Right lobe of liver (tissue), 6 donors: ENCODE data around the gene PTPRT. TPM values are rescaled to one million over a fixed set of nuclear protein-coding genes. Genes with fewer than 3 reads are reported as not detected.

ENCODE experiments used
- ATAC-seq, 4 donors: fragments of 200-7000 bp; cut with Tn5 transposase; one replicate each; pipeline ENCODE4 v1.9.1; 2020; ENCODE audit warnings: mild to moderate bottlenecking in 4 of 4, moderate library complexity in 4 of 4
- DNase-seq, 3 donors: peaks; one replicate each; pipeline ENCODE4 v3.0.0-alpha.2; 2020
- H3K27ac ChIP-seq, 3 donors: fragments of 200-600 bp; one replicate each; pipeline ENCODE4 v1.8.0; 2022
- H3K27me3 ChIP-seq, 2 donors: fragments of 200-600 bp; one replicate each; pipeline ENCODE4 v1.8.0; 2022
- H3K36me3 ChIP-seq, 4 donors: fragments of 200-600 bp; sonication (generic) in 1 of 4; one replicate each; pipeline versions ENCODE4 v1.5.1 to v1.8.0; 2017 to 2022; ENCODE audit warnings: control low read depth in 1 of 4
- H3K4me1 ChIP-seq, 4 donors: fragments of 200-600 bp; sonication (generic) in 1 of 4; one replicate each; pipeline versions ENCODE4 v1.5.1 to v1.8.0; 2017 to 2022; ENCODE audit warnings: control low read depth in 1 of 4
- H3K4me3 ChIP-seq, 3 donors: fragments of 200-600 bp; one replicate each; pipeline ENCODE4 v1.8.0; 2022
- H3K9me3 ChIP-seq, 4 donors: fragments of 200-600 bp; sonication (generic) in 1 of 4; one replicate each; pipeline versions ENCODE4 v1.5.1 to v1.8.0; 2017 to 2022; ENCODE audit warnings: control low read depth in 1 of 4
- POLR2A ChIP-seq: fragments of 450-650 bp; IDR thresholded peaks from one replicate; pipeline ENCODE4 v1.6.1; 2017; ENCODE audit warnings: antibody characterized with exemption, mild to moderate bottlenecking
- WGBS: methylation state at CpG from one replicate; pipeline ENCODE4 v1.1.6; 2018; ENCODE audit warnings: low coverage, low lambda C conversion rate; ENCODE audit not compliant: insufficient coverage; ENCODE audit errors: missing lambda C conversion rate; 5-methylcytosine and 5-hydroxymethylcytosine counted together
- intact Hi-C, 2 donors: fragments of 100-400 bp; cut with DNase I; formaldehyde crosslinking; loops; one replicate each; pipeline versions ENCODE4 v1.11.2 to v1.14.1; 2022
- total RNA-seq, 6 experiments: library from RNA; depleted of rRNA in 2 of 6; stranded (reverse); fragments of >200 nt in 2 of 6; fragmentation: NEBNext Ultra II Directional in 3 of 6; extraction: Animal tissue kit (Norgen Biotek cat#: 25700) in 3 of 6; gene quantifications; one replicate each; pipeline versions ENCODE4 v1.1.0 to v1.2.4, GENCODE V29; 2016 to 2023
- TF ChIP-seq, protein P1 (sequence below), 4 donors: fragments of 200-600 bp in 3 of 4; fragments of 450-650 bp in 1 of 4; IDR thresholded peaks; one replicate each; pipeline versions ENCODE4 v1.5.1 to v1.8.0; 2016 to 2022; ENCODE audit warnings: antibody characterized with exemption in 4 of 4, mild to moderate bottlenecking in 2 of 4
- donor health status: DM: no; HTN: yes; CAD: no.
- donor health status: DM: no; HTN: no; CAD: no.
- donor health status: DM: no; HTN: no; CAD: no.
- donor health status: DM: no; HTN: yes; CAD: no.
- donor health status: DM: no; HTN: yes; CAD: no.

The PTPRT gene
- total RNA-seq, 6 experiments from 2014 or later = 0.18 to 1.0 (median 0.51) TPM

DNA sequence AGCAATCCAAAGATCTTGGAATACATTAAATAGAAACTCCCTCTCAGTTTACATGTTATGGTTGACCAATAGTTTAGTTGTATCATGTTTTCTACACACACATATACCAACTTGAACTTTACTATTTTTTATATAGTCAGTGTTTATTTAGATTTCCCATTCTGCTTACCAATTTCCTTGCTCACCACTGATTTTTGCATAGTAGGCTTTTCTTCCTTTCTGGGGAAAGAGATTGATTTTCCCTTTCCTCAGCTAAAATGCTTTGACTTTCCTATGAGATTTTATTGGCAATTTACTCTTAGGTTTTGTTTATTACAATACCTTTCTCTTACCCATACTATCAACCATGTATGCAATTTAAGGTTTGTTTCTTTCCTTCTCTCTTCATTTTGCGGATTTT lies 665.6 kb downstream of the PTPRT start:
- Histone ChIP-seq H3K4me3 (no peak overlapping the region), H3K9me3 (no peaks in the 10 kb centered on the region), H3K27ac (no peak overlapping the region), H3K4me1 (no peaks in the 10 kb centered on the region), H3K27me3 (no peaks in the 10 kb centered on the region), H3K36me3 (no peaks in the 10 kb centered on the region)
- ATAC-seq (no peak), DNase-seq (no peak)
- intact Hi-C loops = no loop called here
- WGBS = 57% methylated on average over 1 of the region's 1 CpG
- no peak for TF ChIP-seq POLR2A
- TF ChIP-seq, protein P1, sequence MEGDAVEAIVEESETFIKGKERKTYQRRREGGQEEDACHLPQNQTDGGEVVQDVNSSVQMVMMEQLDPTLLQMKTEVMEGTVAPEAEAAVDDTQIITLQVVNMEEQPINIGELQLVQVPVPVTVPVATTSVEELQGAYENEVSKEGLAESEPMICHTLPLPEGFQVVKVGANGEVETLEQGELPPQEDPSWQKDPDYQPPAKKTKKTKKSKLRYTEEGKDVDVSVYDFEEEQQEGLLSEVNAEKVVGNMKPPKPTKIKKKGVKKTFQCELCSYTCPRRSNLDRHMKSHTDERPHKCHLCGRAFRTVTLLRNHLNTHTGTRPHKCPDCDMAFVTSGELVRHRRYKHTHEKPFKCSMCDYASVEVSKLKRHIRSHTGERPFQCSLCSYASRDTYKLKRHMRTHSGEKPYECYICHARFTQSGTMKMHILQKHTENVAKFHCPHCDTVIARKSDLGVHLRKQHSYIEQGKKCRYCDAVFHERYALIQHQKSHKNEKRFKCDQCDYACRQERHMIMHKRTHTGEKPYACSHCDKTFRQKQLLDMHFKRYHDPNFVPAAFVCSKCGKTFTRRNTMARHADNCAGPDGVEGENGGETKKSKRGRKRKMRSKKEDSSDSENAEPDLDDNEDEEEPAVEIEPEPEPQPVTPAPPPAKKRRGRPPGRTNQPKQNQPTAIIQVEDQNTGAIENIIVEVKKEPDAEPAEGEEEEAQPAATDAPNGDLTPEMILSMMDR (IDR thresholded peaks at IDR 0.05) = no peak

DNA sequence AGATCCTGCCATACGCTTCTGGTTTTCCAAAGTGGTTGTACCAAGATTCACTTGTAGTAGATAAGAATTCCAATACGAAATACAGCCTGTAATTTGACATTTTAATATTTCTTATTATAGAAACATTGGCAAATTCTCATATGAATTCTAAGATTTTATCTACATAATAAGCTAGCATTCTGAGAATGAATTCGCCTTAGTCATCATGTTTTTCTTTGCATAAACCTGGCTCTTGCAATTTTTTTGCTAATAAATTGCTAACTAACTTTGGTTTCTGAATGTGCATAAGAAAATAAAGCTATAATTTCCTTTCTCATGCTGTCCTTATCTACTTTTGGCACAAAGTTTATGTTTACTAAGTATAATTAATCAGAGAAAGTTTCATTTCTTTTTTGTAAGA lies 673.0 kb downstream of the PTPRT start:
- ATAC-seq = no peak
- intact Hi-C loops = no loop called here

DNA sequence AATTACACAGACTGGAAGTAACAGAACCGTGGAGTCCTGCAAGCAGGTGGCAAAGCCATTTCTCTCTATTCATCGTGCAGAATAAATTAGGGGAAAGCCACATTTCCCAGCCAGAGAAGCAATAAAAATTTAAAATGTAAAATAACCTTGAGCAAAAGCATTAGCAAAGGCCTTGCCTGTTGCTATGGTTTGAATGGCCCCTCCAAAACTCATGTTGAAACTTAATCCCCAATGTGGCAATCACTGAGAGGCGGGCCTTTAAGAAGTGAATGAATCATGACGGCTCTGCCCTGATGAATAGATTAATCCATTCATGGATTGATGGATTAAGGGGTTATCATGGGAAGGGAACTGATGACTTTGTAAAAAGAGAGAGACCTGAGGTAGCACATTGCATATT lies 679.0 kb downstream of the PTPRT start:
- no peak for ATAC-seq
- H3K4me1 ChIP-seq = no peaks in the 10 kb centered on the region
- H3K27ac ChIP-seq = no peak overlapping the region
- H3K27me3 ChIP-seq = no peaks in the 10 kb centered on the region
- DNase-seq = no peak
- no peak for TF ChIP-seq POLR2A
- TF ChIP-seq, protein P1 (IDR thresholded peaks at IDR 0.05) = no peak
- no peaks in the 10 kb centered on the region for H3K36me3 ChIP-seq
- 39% methylated on average over 4 of the region's 4 CpGs for WGBS
- H3K4me3 ChIP-seq = no peak overlapping the region
- intact Hi-C loops = no loop called here
- H3K9me3 ChIP-seq = no peaks in the 10 kb centered on the region

More for the DNA sequence above, 673.0 kb downstream of the PTPRT start:
- no peaks in the 10 kb centered on the region for H3K9me3 ChIP-seq
- no peak overlapping the region for H3K27ac ChIP-seq
- no peak for DNase-seq
- no peaks in the 10 kb centered on the region for H3K27me3 ChIP-seq
- 63% methylated on average over 3 of the region's 3 CpGs for WGBS
- TF ChIP-seq POLR2A = no peak
- TF ChIP-seq, protein P1 (IDR thresholded peaks at IDR 0.05) = no peak
- no peak overlapping the region for H3K4me3 ChIP-seq
- no peaks in the 10 kb centered on the region for H3K4me1 ChIP-seq
- no peaks in the 10 kb centered on the region for H3K36me3 ChIP-seq

DNA sequence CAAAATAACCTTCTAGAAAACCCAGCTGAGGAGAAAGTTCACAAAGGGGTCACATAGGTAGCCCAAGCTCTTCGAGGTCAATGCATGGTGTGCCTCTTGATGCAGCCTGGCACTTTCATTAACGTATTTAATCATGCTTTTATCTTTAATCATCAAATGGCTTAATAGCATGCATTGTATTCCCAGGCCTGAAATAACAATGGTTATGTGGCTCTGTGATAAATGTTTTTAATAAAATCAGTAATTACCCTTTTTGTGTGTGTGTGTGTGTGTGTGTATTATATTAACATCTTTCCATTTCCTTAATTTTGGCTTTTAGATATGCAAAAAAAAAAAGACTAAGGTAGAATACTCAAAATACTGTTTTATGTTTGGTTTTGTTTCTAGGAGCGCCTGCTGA lies 681.8 kb downstream of the PTPRT start:
- DNase-seq (no peak), ATAC-seq (no peak)
- no peaks in the 10 kb centered on the region for H3K27me3 ChIP-seq
- WGBS = 60% methylated on average over 3 of the region's 3 CpGs
- no peaks in the 10 kb centered on the region for H3K9me3 ChIP-seq
- H3K4me3 ChIP-seq = no peak overlapping the region
- H3K36me3 ChIP-seq = no peaks in the 10 kb centered on the region
- no peak overlapping the region for H3K27ac ChIP-seq
- intact Hi-C loops = no loop called here
- TF ChIP-seq POLR2A = no peak
- TF ChIP-seq, protein P1 (IDR thresholded peaks at IDR 0.05) = no peak
- no peaks in the 10 kb centered on the region for H3K4me1 ChIP-seq

DNA sequence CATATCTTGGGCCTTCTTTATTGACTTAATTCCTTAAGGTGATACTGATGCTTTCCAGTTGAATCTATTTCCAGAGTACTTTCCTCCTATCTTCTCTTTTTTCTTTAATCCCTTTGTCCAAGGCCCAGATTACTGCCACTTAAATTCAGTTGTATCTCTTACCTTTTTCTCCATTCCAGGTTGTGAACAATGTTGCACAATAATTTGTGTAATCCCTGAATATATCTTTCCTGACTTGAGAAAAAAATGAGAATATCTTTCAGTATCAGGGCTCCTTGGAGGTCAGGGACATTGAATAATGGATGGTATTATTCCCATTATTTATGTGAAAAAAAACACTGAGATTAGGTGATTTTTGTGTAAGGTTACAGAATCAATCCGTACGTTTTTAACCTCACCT lies 683.3 kb downstream of the PTPRT start:
- Histone ChIP-seq H3K36me3 (no peaks in the 10 kb centered on the region), H3K27me3 (no peaks in the 10 kb centered on the region), H3K9me3 (no peaks in the 10 kb centered on the region), H3K4me3 (no peak overlapping the region), H3K4me1 (no peaks in the 10 kb centered on the region), H3K27ac (no peak overlapping the region)
- no peak for DNase-seq
- intact Hi-C loops = no loop called here
- 72% methylated on average over 2 of the region's 2 CpGs for WGBS
- TF ChIP-seq, protein P1 (IDR thresholded peaks at IDR 0.05) = no peak
- TF ChIP-seq POLR2A = no peak
- no peak for ATAC-seq
